ENCODE data around the gene XPC.

The XPC gene

GRCh38 chr3:14128724-14129123 is 49.7 kb downstream of the XPC start:
- H3K4me3 ChIP-seq (ENCODE audit: low read depth, low read length) = no peak overlapping the region
- no peak for DNase-seq (ENCODE audit: low read depth)
- no peak for TF ChIP-seq CTCF (IDR thresholded peaks at IDR 0.05; ENCODE audit: control insufficient read depth, extremely low read depth, insufficient read depth)

GRCh38 chr3:14127516-14128161 is 50.8 kb downstream of the XPC start:
- H3K4me3 ChIP-seq (ENCODE audit: low read depth, low read length) = no peak overlapping the region
- no peak for TF ChIP-seq CTCF (IDR thresholded peaks at IDR 0.05; ENCODE audit: control insufficient read depth, extremely low read depth, insufficient read depth)
- no peak for DNase-seq (ENCODE audit: low read depth)

- DNase-seq (ENCODE audit: low read depth) = no peak
- no peak overlapping the region for H3K4me3 ChIP-seq (ENCODE audit: low read depth, low read length)
- TF ChIP-seq CTCF (IDR thresholded peaks at IDR 0.05; ENCODE audit: control insufficient read depth, extremely low read depth, insufficient read depth) = no peak
These were observed 51.4 kb downstream of the XPC start for GRCh38 chr3:14126887-14127505.

- DNase-seq (ENCODE audit: low read depth) = no peak
- peak overlapping the region; percentile 81 for H3K4me3 ChIP-seq (ENCODE audit: low read depth, low read length)
- TF ChIP-seq CTCF (IDR thresholded peaks at IDR 0.05; ENCODE audit: control insufficient read depth, extremely low read depth, insufficient read depth) = no peak
These were observed 52.1 kb downstream of the XPC start for GRCh38 chr3:14126017-14126886.

DNA sequence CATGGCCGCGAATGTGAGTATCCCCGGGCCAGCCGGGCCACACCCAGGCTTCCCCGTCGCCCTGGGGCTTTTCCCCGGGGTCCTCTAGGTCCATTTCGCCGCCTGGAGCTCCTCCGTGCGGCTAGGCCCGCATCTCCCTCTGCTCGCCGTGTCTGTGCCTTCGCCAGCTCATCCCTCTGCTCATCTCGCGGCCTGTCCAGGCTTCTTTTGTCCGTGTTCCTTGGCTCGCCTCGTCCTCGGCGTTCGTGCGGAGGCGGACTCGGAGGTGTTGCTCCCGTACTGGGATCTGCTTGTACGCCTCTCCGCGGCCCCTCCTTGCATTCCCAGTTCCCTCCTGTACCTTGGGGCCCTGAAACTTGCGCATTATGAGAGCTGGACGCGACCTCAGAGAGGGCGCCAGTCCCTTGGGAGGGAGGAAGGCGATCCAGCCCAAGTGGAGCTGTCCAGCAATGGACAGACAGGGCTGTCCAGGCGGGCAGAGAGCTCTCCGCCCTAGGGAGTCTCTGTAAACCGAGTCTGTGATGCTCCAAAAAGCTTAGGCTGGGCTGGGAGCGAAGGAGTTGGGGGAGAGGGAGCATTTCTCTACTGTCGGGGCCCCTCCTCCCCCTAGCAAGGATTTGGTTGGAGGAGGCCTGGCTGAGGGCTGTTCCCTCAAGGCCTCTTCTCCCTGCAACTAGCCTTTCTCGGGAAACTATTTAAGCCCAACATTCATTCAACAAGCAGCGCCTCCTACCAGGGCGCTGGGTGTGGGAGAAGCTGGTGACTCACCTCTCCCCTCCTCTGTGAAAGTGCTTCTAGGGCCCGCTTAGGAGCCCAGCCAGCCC is 53.0 kb downstream of the XPC start:
- DNase-seq (ENCODE audit: low read depth) = no peak
- peak overlapping the region; percentile 81 for H3K4me3 ChIP-seq (ENCODE audit: low read depth, low read length)
- no peak for TF ChIP-seq CTCF (IDR thresholded peaks at IDR 0.05; ENCODE audit: control insufficient read depth, extremely low read depth, insufficient read depth)

DNA sequence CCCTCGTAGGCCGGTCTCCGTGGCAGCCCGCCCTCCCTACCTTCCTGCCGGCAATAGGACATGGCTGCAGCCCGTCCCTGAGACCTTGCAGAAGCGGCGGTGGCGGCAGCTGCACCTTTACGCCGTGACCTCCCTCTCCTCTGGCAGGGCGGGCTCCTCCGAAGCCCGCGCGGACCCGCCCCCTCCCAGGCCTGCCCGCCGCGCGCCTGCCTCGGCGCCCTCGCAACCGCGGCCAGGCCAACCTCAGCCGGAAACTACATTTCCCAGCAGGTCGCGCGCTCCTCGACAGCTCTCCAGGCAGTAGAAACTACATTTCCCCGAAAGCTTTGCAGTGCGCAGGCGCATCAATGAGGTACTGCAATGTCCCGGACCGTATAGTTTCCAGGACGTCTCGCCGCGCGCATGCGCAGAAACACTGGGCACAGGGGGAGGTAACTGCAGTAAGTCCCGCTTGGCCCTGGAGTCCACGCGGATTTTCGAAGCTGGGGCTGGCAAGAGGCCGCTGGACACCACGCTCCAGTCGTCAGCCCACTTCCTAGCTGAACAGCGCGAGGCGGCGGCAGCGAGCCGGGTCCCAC is 53.7 kb downstream of the XPC start, which contains the start of the genes CHCHD4 and TMEM43:
Gene CHCHD4, minus strand, starts transcription at position 256 of the 578 bp plus-strand sequence. Its CDS starts 194 bp downstream, at position 62.
Gene TMEM43, plus strand, starts transcription at position 438 of the 578 bp plus-strand sequence. CDS start 142 bp downstream, outside the sequence.
- TF ChIP-seq CTCF (IDR thresholded peaks at IDR 0.05; ENCODE audit: control insufficient read depth, extremely low read depth, insufficient read depth) = 0 out of 2 replicates have a peak, but pooled peaks have one; percentile 0
- peak; percentile 97 for DNase-seq (ENCODE audit: low read depth)
- H3K4me3 ChIP-seq (ENCODE audit: low read depth, low read length) = peak within 1 kb of the TSS; percentile 81

Data from LNCaP clone FGC (cell line).